ENCODE measurements around the gene IQCK.
A peak's percentile ranks its signal among the peaks of the same experiment; 100 is the strongest.

IQCK gene

DNA sequence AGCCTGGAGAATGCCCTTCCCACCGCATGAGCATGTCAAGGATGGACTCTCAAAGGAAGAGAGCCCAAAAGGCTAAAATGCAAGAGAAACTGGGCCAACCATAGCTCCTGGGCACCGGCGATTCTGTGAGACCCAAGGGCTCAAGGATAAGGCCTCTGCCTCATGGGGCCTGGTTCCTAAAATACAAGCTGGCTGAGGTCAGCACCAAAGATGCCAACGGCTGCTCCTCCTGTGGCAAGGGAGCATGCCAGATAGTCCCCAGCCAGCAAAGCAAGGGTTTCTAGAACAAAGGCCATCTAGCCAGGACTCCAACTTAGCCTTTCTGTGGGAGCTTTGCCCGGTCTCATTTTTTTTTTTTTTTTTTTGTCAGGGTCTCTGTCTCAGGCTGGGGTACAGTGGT, 146.5 kb downstream of the IQCK start:
- Histone ChIP-seq H3K9me3 (ENCODE audit: control insufficient read depth, insufficient read depth, low read length) (no peaks in the 10 kb centered on the region), H3K27me3 (ENCODE audit: control insufficient read depth, insufficient read depth, low read length) (no peaks in the 10 kb centered on the region), H3K9ac (ENCODE audit: low read depth, low read length) (no peak overlapping the region), H3K36me3 (ENCODE audit: control insufficient read depth, insufficient read depth, low read length) (peaks cover 68% of the 10 kb centered on the region), H3K27ac (ENCODE audit: low read depth, low read length) (no peak overlapping the region), H3K4me3 (ENCODE audit: low read depth, low read length) (no peak overlapping the region), H3K4me1 (ENCODE audit: control insufficient read depth, insufficient read depth, low read length) (peaks cover 34% of the 10 kb centered on the region)

DNA sequence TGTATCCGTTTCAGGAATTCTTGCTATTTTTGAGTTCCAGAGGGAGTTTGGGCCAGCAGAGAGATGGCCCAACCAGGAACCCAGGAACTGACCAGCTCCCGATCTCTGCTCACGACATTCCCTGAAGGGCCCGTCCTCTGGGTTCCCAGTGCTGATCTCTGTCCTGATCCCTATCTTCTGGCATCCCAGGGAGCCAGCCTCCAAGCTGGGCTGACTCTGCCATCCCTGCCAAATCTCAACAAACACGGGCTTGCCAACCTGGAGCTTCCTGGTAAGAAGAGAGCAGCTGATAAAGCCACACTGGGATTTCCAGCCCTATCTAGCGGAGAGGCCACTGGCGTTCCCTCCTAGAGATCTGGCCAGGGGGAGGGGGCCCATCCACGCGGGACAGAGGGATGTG, 150.3 kb downstream of the IQCK start:
- Histone ChIP-seq H3K36me3 (ENCODE audit: control insufficient read depth, insufficient read depth, low read length) (peaks cover 89% of the 10 kb centered on the region), H3K9ac (ENCODE audit: low read depth, low read length) (no peak overlapping the region), H3K27ac (ENCODE audit: low read depth, low read length) (no peak overlapping the region), H3K4me3 (ENCODE audit: low read depth, low read length) (no peak overlapping the region), H3K27me3 (ENCODE audit: control insufficient read depth, insufficient read depth, low read length) (no peaks in the 10 kb centered on the region), H3K9me3 (ENCODE audit: control insufficient read depth, insufficient read depth, low read length) (no peaks in the 10 kb centered on the region), H3K4me1 (ENCODE audit: control insufficient read depth, insufficient read depth, low read length) (no peaks in the 10 kb centered on the region)

DNA sequence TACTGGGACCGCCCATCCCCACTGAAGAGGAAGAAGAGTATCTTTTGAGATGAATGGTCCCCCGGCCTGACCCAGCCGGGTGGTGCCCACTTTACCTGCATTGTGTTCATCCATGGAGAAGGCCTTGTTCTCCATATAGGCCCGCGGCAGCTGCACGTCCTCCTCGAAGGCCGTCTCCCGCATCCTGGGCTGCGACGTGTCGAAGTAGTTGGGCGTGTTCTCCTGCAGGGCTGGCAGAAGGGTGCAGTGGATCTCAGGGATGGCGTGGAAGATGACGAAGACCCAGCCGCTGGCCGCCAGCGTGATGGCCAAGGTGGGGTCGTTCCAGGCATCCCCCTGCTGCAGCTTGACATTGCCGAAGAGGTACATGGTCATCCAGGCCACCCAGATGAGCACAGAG, 153.7 kb downstream of the IQCK start:
- Histone ChIP-seq H3K4me3 (ENCODE audit: low read depth, low read length) (no peak overlapping the region), H3K4me1 (ENCODE audit: control insufficient read depth, insufficient read depth, low read length) (peaks cover 14% of the 10 kb centered on the region), H3K27me3 (ENCODE audit: control insufficient read depth, insufficient read depth, low read length) (no peaks in the 10 kb centered on the region), H3K36me3 (ENCODE audit: control insufficient read depth, insufficient read depth, low read length) (peaks cover 70% of the 10 kb centered on the region), H3K9ac (ENCODE audit: low read depth, low read length) (no peak overlapping the region), H3K27ac (ENCODE audit: low read depth, low read length) (no peak overlapping the region), H3K9me3 (ENCODE audit: control insufficient read depth, insufficient read depth, low read length) (no peaks in the 10 kb centered on the region)

DNA sequence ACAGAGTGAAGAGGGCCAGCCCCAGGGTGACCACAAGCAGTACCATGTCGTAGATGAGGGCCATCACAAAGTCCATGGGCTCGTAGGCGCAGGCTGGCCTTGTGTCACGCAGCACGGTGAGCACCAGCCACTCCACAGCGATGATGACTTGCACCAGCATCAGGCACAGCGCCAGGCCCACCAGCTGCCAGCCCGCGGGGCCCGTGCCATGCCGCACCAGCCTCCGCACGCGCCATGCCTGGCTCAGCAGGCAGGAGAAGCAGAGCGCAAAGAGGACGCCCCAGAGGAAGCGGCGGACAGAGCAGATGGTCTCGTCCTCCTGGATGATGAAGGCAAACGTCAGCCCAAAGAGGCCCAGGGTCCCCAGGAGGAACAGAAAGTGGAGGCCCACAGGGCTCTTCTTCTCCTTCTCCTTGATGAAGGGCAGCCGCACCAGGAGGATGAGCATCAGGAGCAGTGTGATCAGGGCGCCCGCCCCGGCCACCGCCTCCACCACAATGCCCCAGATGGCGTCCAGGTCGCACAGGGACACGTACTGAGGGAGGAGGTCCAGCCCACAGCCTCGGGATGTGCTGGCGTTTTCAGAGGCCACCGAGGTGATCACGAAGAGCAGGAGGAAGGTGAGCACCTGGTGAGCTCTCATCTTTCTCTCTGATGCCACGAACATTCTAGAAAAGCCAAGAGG, 154.2 kb downstream of the IQCK start:
- Histone ChIP-seq H3K4me1 (ENCODE audit: control insufficient read depth, insufficient read depth, low read length) (peaks cover 20% of the 10 kb centered on the region), H3K4me3 (ENCODE audit: low read depth, low read length) (no peak overlapping the region), H3K9ac (ENCODE audit: low read depth, low read length) (no peak overlapping the region), H3K27ac (ENCODE audit: low read depth, low read length) (no peak overlapping the region), H3K27me3 (ENCODE audit: control insufficient read depth, insufficient read depth, low read length) (no peaks in the 10 kb centered on the region), H3K9me3 (ENCODE audit: control insufficient read depth, insufficient read depth, low read length) (no peaks in the 10 kb centered on the region), H3K36me3 (ENCODE audit: control insufficient read depth, insufficient read depth, low read length) (peaks cover 69% of the 10 kb centered on the region)

DNA sequence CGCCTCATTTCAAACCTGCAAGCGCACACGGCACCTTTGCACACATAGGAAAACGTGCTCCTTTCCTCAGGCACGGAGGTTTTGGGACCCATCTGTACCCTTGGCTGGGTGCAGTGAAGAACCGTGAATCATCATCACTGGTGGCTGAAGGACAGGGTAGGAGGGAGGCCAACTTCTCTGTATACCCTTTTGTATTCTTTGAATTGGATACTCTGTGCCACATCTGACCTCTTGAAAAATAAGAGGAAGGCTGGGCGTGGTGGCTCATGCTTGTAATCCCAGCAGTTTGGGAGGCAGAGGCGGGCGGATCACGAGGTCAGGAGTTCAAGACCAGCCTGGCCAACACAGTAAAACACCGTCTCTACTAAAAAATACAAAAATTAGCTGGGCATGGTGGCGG, 154.9 kb downstream of the IQCK start:
- Histone ChIP-seq H3K9ac (ENCODE audit: low read depth, low read length) (no peak overlapping the region), H3K4me3 (ENCODE audit: low read depth, low read length) (no peak overlapping the region), H3K27me3 (ENCODE audit: control insufficient read depth, insufficient read depth, low read length) (no peaks in the 10 kb centered on the region), H3K36me3 (ENCODE audit: control insufficient read depth, insufficient read depth, low read length) (peaks cover 68% of the 10 kb centered on the region), H3K9me3 (ENCODE audit: control insufficient read depth, insufficient read depth, low read length) (no peaks in the 10 kb centered on the region), H3K27ac (ENCODE audit: low read depth, low read length) (no peak overlapping the region), H3K4me1 (ENCODE audit: control insufficient read depth, insufficient read depth, low read length) (peaks cover 20% of the 10 kb centered on the region)

DNA sequence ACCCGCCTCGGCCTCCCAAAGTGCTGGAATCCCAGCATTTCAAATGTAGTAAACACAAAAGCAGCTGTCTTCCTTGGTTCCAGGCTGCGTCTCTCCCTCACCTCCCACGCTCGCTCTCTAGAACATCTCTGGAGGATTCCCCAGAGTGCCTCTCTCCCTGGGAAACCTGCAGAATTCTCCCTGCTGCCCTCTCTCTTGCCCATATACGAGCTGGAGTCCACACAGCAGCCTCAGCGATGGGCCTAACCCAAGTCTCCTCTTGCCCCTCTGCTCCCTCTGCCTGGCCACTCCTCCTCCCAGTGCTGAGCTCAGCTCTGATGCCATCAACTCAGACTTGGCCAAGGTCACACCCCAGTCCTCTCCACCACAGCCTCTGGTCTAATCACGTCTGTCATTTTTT, 156.0 kb downstream of the IQCK start:
- H3K9me3 ChIP-seq (ENCODE audit: control insufficient read depth, insufficient read depth, low read length) = no peaks in the 10 kb centered on the region
- H3K9ac ChIP-seq (ENCODE audit: low read depth, low read length) = no peak overlapping the region
- peaks cover 25% of the 10 kb centered on the region for H3K4me1 ChIP-seq (ENCODE audit: control insufficient read depth, insufficient read depth, low read length)
- peaks cover 65% of the 10 kb centered on the region for H3K36me3 ChIP-seq (ENCODE audit: control insufficient read depth, insufficient read depth, low read length)
- H3K4me3 ChIP-seq (ENCODE audit: low read depth, low read length) = no peak overlapping the region
- H3K27me3 ChIP-seq (ENCODE audit: control insufficient read depth, insufficient read depth, low read length) = no peaks in the 10 kb centered on the region
- no peak overlapping the region for H3K27ac ChIP-seq (ENCODE audit: low read depth, low read length)

DNA sequence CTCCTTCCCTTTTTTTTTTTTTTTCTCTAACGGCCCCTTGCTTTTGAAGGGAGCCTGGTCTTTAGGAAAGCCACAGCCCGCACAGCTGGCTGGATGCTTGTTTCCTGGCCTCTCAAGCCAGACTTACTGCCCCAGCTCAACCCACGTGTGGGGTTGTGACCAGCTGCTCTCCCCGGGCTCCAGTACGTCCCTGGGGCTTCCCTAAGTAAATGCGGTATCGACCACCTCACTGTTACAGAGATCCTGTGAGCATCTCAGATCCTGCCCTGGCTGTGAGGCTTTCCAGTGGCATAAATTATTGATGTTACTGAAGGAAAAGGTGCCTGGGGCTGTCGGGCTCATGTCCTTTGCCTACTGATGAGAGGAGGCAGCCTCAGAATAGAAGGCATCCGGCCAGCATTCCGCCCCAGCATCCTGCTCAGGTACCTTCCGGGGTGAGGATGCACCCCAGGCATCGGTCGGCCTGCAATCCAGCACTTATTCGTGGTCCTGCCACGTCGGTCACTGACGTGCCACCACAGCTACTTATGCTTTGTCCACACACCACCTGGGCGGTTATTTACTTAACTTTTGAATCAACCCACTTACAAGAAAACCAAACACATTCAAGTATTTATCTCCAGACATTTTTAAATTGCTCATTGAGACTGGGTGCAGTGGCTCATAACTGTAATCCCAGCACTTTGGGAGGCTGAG, 156.9 kb downstream of the IQCK start:
- Histone ChIP-seq H3K9ac (ENCODE audit: low read depth, low read length) (no peak overlapping the region), H3K27me3 (ENCODE audit: control insufficient read depth, insufficient read depth, low read length) (no peaks in the 10 kb centered on the region), H3K36me3 (ENCODE audit: control insufficient read depth, insufficient read depth, low read length) (peaks cover 57% of the 10 kb centered on the region), H3K4me3 (ENCODE audit: low read depth, low read length) (no peak overlapping the region), H3K9me3 (ENCODE audit: control insufficient read depth, insufficient read depth, low read length) (no peaks in the 10 kb centered on the region), H3K4me1 (ENCODE audit: control insufficient read depth, insufficient read depth, low read length) (peaks cover 33% of the 10 kb centered on the region), H3K27ac (ENCODE audit: low read depth, low read length) (no peak overlapping the region)

DNA sequence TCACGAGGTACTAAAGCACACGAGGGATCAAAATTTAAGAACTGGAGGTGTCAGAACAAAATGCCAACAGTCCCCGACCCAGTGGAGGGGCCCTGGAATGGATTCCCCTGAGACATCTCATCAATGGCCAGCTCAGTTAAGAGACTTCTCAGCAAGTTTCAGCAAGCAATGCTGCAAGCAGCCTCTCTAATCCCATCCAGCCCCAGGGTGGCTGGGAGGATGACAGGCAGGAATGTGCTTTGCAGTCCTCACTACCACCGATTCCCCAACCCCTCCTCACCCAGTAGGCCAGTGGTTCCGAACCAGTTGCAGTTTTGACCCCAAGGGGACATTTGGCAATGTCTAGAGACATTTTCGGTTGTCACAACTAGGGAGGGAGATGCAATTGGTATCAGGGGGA, 157.8 kb downstream of the IQCK start:
- H3K27me3 ChIP-seq (ENCODE audit: control insufficient read depth, insufficient read depth, low read length) = no peaks in the 10 kb centered on the region
- peak overlapping the region; percentile 9 for H3K27ac ChIP-seq (ENCODE audit: low read depth, low read length)
- H3K4me1 ChIP-seq (ENCODE audit: control insufficient read depth, insufficient read depth, low read length) = peaks cover 38% of the 10 kb centered on the region
- H3K9ac ChIP-seq (ENCODE audit: low read depth, low read length) = no peak overlapping the region
- no peaks in the 10 kb centered on the region for H3K9me3 ChIP-seq (ENCODE audit: control insufficient read depth, insufficient read depth, low read length)
- peaks cover 55% of the 10 kb centered on the region for H3K36me3 ChIP-seq (ENCODE audit: control insufficient read depth, insufficient read depth, low read length)
- no peak overlapping the region for H3K4me3 ChIP-seq (ENCODE audit: low read depth, low read length)

DNA sequence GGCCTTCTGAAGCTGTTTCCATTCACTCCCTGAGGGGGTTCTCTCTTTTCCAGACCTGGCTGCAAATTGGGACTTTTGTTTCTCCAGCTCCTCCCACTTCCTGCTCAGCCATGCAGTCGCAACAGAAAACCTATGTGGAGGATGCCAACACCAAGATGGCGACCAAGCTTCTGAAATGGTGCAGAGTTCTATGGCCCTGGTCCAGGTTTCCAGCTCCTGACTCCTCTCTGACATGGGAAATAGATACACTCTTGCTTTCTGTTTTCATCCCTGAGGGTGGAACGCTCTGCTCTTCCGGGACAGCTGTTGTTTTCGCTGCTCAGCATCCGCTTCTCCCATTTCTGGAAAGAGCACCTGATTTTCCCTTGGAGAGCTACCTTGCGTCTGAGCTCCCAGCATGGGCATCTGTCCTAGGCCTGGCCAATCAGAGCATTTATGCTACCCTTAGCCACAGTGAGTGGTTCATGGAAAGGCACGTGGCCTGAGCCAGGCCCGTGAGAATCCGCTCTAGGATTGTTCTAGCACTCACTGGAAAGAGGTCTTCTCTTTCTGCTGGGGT, 158.5 kb downstream of the IQCK start:
- H3K4me3 ChIP-seq (ENCODE audit: low read depth, low read length) = no peak overlapping the region
- peak overlapping the region; percentile 23 for H3K27ac ChIP-seq (ENCODE audit: low read depth, low read length)

DNA sequence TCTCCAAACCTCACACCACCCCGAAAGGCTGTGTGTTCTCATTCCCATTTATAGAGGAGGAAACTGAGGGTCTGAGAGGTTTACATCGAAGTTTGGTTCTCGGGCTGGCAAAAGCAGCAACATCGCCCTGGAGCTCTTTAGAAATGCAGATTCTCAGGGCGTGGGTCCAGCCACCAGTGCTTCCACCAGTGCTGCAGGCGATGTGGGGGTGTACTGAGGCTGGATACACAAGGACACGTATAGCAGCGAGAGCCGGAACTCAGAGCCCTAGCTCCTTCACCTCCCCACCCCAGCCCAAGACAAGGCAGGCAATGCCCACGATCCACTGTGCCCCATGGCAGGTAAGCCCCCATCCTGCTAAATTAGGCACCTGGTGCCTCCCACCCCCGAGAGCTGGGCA, 160.7 kb downstream of the IQCK start:
- Histone ChIP-seq H3K27ac (ENCODE audit: low read depth, low read length) (no peak overlapping the region), H3K9ac (ENCODE audit: low read depth, low read length) (no peak overlapping the region), H3K9me3 (ENCODE audit: control insufficient read depth, insufficient read depth, low read length) (no peaks in the 10 kb centered on the region), H3K27me3 (ENCODE audit: control insufficient read depth, insufficient read depth, low read length) (no peaks in the 10 kb centered on the region), H3K36me3 (ENCODE audit: control insufficient read depth, insufficient read depth, low read length) (peaks cover 38% of the 10 kb centered on the region), H3K4me3 (ENCODE audit: low read depth, low read length) (no peak overlapping the region), H3K4me1 (ENCODE audit: control insufficient read depth, insufficient read depth, low read length) (peaks cover 49% of the 10 kb centered on the region)

More for the DNA sequence above, 158.5 kb downstream of the IQCK start:
- H3K4me1 ChIP-seq (ENCODE audit: control insufficient read depth, insufficient read depth, low read length) = peaks cover 45% of the 10 kb centered on the region
- no peak overlapping the region for H3K9ac ChIP-seq (ENCODE audit: low read depth, low read length)
- H3K27me3 ChIP-seq (ENCODE audit: control insufficient read depth, insufficient read depth, low read length) = no peaks in the 10 kb centered on the region
- peaks cover 52% of the 10 kb centered on the region for H3K36me3 ChIP-seq (ENCODE audit: control insufficient read depth, insufficient read depth, low read length)
- H3K9me3 ChIP-seq (ENCODE audit: control insufficient read depth, insufficient read depth, low read length) = no peaks in the 10 kb centered on the region

DNA sequence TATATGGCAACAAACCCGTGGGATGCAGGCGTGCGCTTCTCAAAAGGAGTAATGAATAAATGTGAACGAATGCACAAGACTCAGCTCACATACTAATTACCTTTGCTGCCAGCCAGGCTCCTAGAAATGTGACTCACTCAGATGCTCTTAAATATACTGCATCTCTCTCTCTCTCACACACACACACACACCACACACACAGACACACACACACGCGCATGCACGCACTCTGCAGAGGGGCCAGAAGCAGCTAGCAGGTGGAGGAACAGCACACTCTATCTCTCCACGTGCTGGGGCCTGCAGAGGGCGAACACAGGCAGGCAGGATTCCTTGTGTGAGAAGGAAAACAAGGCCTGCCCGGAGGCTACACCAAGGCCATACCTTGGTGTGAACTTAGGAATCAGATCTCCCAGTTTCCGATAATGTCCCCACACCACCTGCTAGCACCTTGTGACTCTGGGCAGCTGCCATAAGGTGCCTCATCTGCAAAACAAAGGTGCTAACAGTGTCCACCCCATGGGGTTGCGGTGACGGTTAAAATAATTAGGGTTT, 161.2 kb downstream of the IQCK start:
- no peak overlapping the region for H3K4me3 ChIP-seq (ENCODE audit: low read depth, low read length)
- H3K9ac ChIP-seq (ENCODE audit: low read depth, low read length) = no peak overlapping the region
- peak overlapping the region; percentile 36 for H3K27ac ChIP-seq (ENCODE audit: low read depth, low read length)
- H3K9me3 ChIP-seq (ENCODE audit: control insufficient read depth, insufficient read depth, low read length) = no peaks in the 10 kb centered on the region
- peaks cover 49% of the 10 kb centered on the region for H3K4me1 ChIP-seq (ENCODE audit: control insufficient read depth, insufficient read depth, low read length)
- H3K36me3 ChIP-seq (ENCODE audit: control insufficient read depth, insufficient read depth, low read length) = peaks cover 37% of the 10 kb centered on the region
- H3K27me3 ChIP-seq (ENCODE audit: control insufficient read depth, insufficient read depth, low read length) = no peaks in the 10 kb centered on the region

All from HUES48 (cell line).